Muscle layer of colon (tissue), 2 donors: ENCODE data around the gene KIF26A.

Source experiments
- H3K27ac ChIP-seq: one replicate; pipeline ENCODE4 v1.7.0; 2013; ENCODE audit warnings: low read depth, mild to moderate bottlenecking, low read length, moderate library complexity
- H3K27me3 ChIP-seq, 2 donors: one replicate each; pipeline ENCODE4 v1.7.0; 2013; ENCODE audit warnings: low read length in 2 of 2, mild to moderate bottlenecking in 2 of 2; ENCODE audit not compliant: insufficient read depth in 2 of 2, control insufficient read depth in 1 of 2
- H3K36me3 ChIP-seq: one replicate; pipeline ENCODE4 v1.7.0; 2013; ENCODE audit warnings: mild to moderate bottlenecking, low read length; ENCODE audit not compliant: insufficient read depth
- H3K4me1 ChIP-seq: one replicate; pipeline ENCODE4 v1.7.0; 2013; ENCODE audit warnings: mild to moderate bottlenecking, low read length; ENCODE audit not compliant: insufficient read depth
- H3K4me3 ChIP-seq, 2 donors: one replicate each; pipeline ENCODE4 v1.7.0; 2013; ENCODE audit warnings: low read length in 2 of 2, low read depth in 1 of 2, mild to moderate bottlenecking in 1 of 2, moderate library complexity in 1 of 2
- H3K9ac ChIP-seq: one replicate; pipeline ENCODE4 v1.7.0; 2013; ENCODE audit warnings: low read length
- H3K9me3 ChIP-seq: one replicate; pipeline ENCODE4 v1.7.0; 2013; ENCODE audit warnings: mild to moderate bottlenecking, low read length
- donor health status: abdominal sarcoma.
- donor health status: Adenocarcinoma of cecum.

The KIF26A gene

GRCh38 chr14:104116756-104117340 lies 21.5 kb upstream of the KIF26A start:
- Histone ChIP-seq H3K9me3 (no peaks in the 10 kb centered on the region), H3K27ac (no peak overlapping the region), H3K36me3 (no peaks in the 10 kb centered on the region), H3K27me3 (peaks cover 3 to 41% of the 10 kb centered on the region in 2 donors), H3K9ac (no peak overlapping the region), H3K4me3 (peak overlapping the region in 1 of 2 donors; percentile 41), H3K4me1 (no peaks in the 10 kb centered on the region)

- Histone ChIP-seq H3K36me3 (no peaks in the 10 kb centered on the region), H3K27me3 (peaks cover 3 to 41% of the 10 kb centered on the region in 2 donors), H3K4me1 (no peaks in the 10 kb centered on the region), H3K9me3 (no peaks in the 10 kb centered on the region), H3K4me3 (no peak overlapping the region), H3K27ac (no peak overlapping the region), H3K9ac (no peak overlapping the region)
These were observed 20.9 kb upstream of the KIF26A start for GRCh38 chr14:104117341-104118005.

GRCh38 chr14:104118006-104118844 lies 20.2 kb upstream of the KIF26A start:
- H3K4me3 ChIP-seq, result no peak overlapping the region
- H3K27ac ChIP-seq, result no peak overlapping the region

GRCh38 chr14:104119119-104119487 lies 19.3 kb upstream of the KIF26A start:
- Histone ChIP-seq H3K4me3 (no peak overlapping the region), H3K9ac (no peak overlapping the region), H3K4me1 (no peaks in the 10 kb centered on the region), H3K27ac (no peak overlapping the region), H3K9me3 (no peaks in the 10 kb centered on the region), H3K36me3 (no peaks in the 10 kb centered on the region), H3K27me3 (peaks cover 3 to 41% of the 10 kb centered on the region in 2 donors)

More at GRCh38 chr14:104118006-104118844, 20.2 kb upstream of the KIF26A start:
- H3K9me3 ChIP-seq, result no peaks in the 10 kb centered on the region
- H3K4me1 ChIP-seq, result no peaks in the 10 kb centered on the region
- H3K9ac ChIP-seq, result no peak overlapping the region
- H3K27me3 ChIP-seq, result peaks cover 3 to 41% of the 10 kb centered on the region in 2 donors
- H3K36me3 ChIP-seq, result no peaks in the 10 kb centered on the region

- no peak overlapping the region for H3K27ac ChIP-seq
- no peaks in the 10 kb centered on the region for H3K4me1 ChIP-seq
- H3K36me3 ChIP-seq, result no peaks in the 10 kb centered on the region
- no peak overlapping the region for H3K4me3 ChIP-seq
- no peak overlapping the region for H3K9ac ChIP-seq
- no peaks in the 10 kb centered on the region for H3K9me3 ChIP-seq
- peaks cover 3 to 41% of the 10 kb centered on the region in 2 donors for H3K27me3 ChIP-seq
These were observed 18.7 kb upstream of the KIF26A start for GRCh38 chr14:104119488-104120251.

- peaks cover 4% of the 10 kb centered on the region for H3K9me3 ChIP-seq
- H3K36me3 ChIP-seq, result no peaks in the 10 kb centered on the region
- H3K27me3 ChIP-seq, result peaks cover 3 to 41% of the 10 kb centered on the region in 2 donors
- H3K27ac ChIP-seq, result no peak overlapping the region
- H3K4me1 ChIP-seq, result no peaks in the 10 kb centered on the region
- no peak overlapping the region for H3K9ac ChIP-seq
- no peak overlapping the region for H3K4me3 ChIP-seq
These were observed 18.1 kb upstream of the KIF26A start for GRCh38 chr14:104120281-104120741.

- Histone ChIP-seq H3K27ac (no peak overlapping the region), H3K27me3 (peaks cover 3 to 36% of the 10 kb centered on the region in 2 donors), H3K4me3 (no peak overlapping the region), H3K9ac (no peak overlapping the region), H3K4me1 (no peaks in the 10 kb centered on the region), H3K9me3 (peaks cover 6% of the 10 kb centered on the region), H3K36me3 (no peaks in the 10 kb centered on the region)
These were observed 17.2 kb upstream of the KIF26A start for GRCh38 chr14:104121142-104121541.

GRCh38 chr14:104123879-104124278 lies 14.5 kb upstream of the KIF26A start:
- Histone ChIP-seq H3K4me3 (no peak overlapping the region), H3K27ac (no peak overlapping the region), H3K36me3 (no peaks in the 10 kb centered on the region), H3K4me1 (no peaks in the 10 kb centered on the region), H3K9me3 (peaks cover 6% of the 10 kb centered on the region), H3K9ac (no peak overlapping the region), H3K27me3 (peaks cover 0 to 12% of the 10 kb centered on the region in 2 donors)

GRCh38 chr14:104125011-104125410 lies 13.4 kb upstream of the KIF26A start:
- H3K27ac ChIP-seq, result no peak overlapping the region
- no peaks in the 10 kb centered on the region for H3K4me1 ChIP-seq
- H3K4me3 ChIP-seq, result no peak overlapping the region
- H3K36me3 ChIP-seq, result no peaks in the 10 kb centered on the region
- no peak overlapping the region for H3K9ac ChIP-seq
- peaks cover 0 to under 1% of the 10 kb centered on the region in 2 donors for H3K27me3 ChIP-seq
- H3K9me3 ChIP-seq, result peaks cover 6% of the 10 kb centered on the region

- H3K36me3 ChIP-seq, result no peaks in the 10 kb centered on the region
- peaks cover 0 to 4% of the 10 kb centered on the region in 2 donors for H3K27me3 ChIP-seq
- no peaks in the 10 kb centered on the region for H3K4me1 ChIP-seq
- no peak overlapping the region for H3K9ac ChIP-seq
- H3K9me3 ChIP-seq, result peaks cover 6% of the 10 kb centered on the region
- H3K4me3 ChIP-seq, result no peak overlapping the region
- no peak overlapping the region for H3K27ac ChIP-seq
These were observed 11.6 kb upstream of the KIF26A start for GRCh38 chr14:104126753-104127152.

- Histone ChIP-seq H3K4me3 (no peak overlapping the region), H3K36me3 (no peaks in the 10 kb centered on the region), H3K4me1 (no peaks in the 10 kb centered on the region), H3K9ac (no peak overlapping the region), H3K9me3 (peaks cover 6% of the 10 kb centered on the region), H3K27me3 (peaks cover 0 to 8% of the 10 kb centered on the region in 2 donors), H3K27ac (no peak overlapping the region)
These were observed 9.4 kb upstream of the KIF26A start for GRCh38 chr14:104128981-104129380.
